LNCaP clone FGC (cell line): Measurements from ENCODE around the gene RUFY4.

Source experiments
- DNase-seq: peaks from one replicate; pipeline ENCODE4 v3.0.0-alpha.2; 2011; ENCODE audit warnings: low read depth
- H3K4me3 ChIP-seq: 2 replicates; pipeline ENCODE4 v1.5.1; 2011; ENCODE audit warnings: mild to moderate bottlenecking, low read depth, low read length, control low read depth
- CTCF ChIP-seq: IDR thresholded peaks from 2 replicates; pipeline ENCODE4 v1.5.1; 2012; ENCODE audit warnings: mild to moderate bottlenecking; ENCODE audit not compliant: control insufficient read depth, insufficient read depth; ENCODE audit errors: extremely low read depth

Gene RUFY4

GRCh38 chr2:218130377-218130776 is 61.3 kb downstream of the RUFY4 start:
- no peak for DNase-seq
- no peak overlapping the region for H3K4me3 ChIP-seq
- no peak for TF ChIP-seq CTCF

- H3K4me3 ChIP-seq = no peak overlapping the region
Measured at GRCh38 chr2:218130822-218131221, 61.8 kb downstream of the RUFY4 start.

GRCh38 chr2:218137514-218137913 is 68.5 kb downstream of the RUFY4 start:
- DNase-seq = no peak
- no peak overlapping the region for H3K4me3 ChIP-seq
- no peak for TF ChIP-seq CTCF

More at GRCh38 chr2:218130822-218131221, 61.8 kb downstream of the RUFY4 start:
- TF ChIP-seq CTCF = no peak
- DNase-seq = no peak

GRCh38 chr2:218138047-218138446 is 69.0 kb downstream of the RUFY4 start:
- DNase-seq = no peak
- TF ChIP-seq CTCF = no peak
- H3K4me3 ChIP-seq = no peak overlapping the region
